ENCODE data around the gene PPP1R1A. TPM values are rescaled to one million over a fixed set of nuclear protein-coding genes. Genes with fewer than 3 reads are reported as not detected.
A peak's percentile ranks its signal among the peaks of the same experiment; 100 is the strongest.

PPP1R1A gene
- total and polyA plus RNA-seq, 12 donors: 0.14 to 32.5 (median 1.4) TPM; not detected in 1

DNA sequence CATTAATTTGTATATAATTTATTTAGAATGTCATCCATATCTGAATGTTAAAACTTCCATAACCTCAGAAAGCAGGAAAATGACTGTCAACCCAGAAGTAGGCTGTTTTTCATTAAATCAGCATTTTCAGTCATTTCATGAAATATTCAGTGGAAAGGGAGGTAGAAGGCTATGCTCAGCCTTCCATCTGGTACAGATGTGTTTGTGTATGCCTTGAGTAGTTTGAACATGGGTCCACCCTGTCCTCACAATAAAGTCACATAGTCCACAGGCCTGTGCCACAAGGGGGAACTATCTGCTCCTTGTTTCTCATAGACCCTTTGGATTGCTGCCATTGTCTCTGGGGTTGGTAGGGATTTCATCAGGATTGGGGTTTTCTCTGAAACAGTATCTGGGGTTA is 37.1 kb upstream of the PPP1R1A start:
- no peak overlapping the region for H3K27ac ChIP-seq
- intact Hi-C loops (cut with DNase I): no loop called here
- H3K36me3 ChIP-seq (replicated peaks in 1 of 2): no peaks in the 10 kb centered on the region
- TF ChIP-seq, protein P1, sequence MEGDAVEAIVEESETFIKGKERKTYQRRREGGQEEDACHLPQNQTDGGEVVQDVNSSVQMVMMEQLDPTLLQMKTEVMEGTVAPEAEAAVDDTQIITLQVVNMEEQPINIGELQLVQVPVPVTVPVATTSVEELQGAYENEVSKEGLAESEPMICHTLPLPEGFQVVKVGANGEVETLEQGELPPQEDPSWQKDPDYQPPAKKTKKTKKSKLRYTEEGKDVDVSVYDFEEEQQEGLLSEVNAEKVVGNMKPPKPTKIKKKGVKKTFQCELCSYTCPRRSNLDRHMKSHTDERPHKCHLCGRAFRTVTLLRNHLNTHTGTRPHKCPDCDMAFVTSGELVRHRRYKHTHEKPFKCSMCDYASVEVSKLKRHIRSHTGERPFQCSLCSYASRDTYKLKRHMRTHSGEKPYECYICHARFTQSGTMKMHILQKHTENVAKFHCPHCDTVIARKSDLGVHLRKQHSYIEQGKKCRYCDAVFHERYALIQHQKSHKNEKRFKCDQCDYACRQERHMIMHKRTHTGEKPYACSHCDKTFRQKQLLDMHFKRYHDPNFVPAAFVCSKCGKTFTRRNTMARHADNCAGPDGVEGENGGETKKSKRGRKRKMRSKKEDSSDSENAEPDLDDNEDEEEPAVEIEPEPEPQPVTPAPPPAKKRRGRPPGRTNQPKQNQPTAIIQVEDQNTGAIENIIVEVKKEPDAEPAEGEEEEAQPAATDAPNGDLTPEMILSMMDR (IDR thresholded peaks at IDR 0.05): no peak
- TF ChIP-seq POLR2A (IDR thresholded peaks at IDR 0.05): no peak
- DNase-seq: no peak
- peaks cover 13% of the 10 kb centered on the region for H3K27me3 ChIP-seq
- no peaks in the 10 kb centered on the region for H3K9me3 ChIP-seq (replicated peaks in 1 of 3)
- peaks cover 0 to 5% of the 10 kb centered on the region in 2 donors for H3K4me1 ChIP-seq (replicated peaks in 1 of 2)
- no peak overlapping the region for H3K4me3 ChIP-seq

DNA sequence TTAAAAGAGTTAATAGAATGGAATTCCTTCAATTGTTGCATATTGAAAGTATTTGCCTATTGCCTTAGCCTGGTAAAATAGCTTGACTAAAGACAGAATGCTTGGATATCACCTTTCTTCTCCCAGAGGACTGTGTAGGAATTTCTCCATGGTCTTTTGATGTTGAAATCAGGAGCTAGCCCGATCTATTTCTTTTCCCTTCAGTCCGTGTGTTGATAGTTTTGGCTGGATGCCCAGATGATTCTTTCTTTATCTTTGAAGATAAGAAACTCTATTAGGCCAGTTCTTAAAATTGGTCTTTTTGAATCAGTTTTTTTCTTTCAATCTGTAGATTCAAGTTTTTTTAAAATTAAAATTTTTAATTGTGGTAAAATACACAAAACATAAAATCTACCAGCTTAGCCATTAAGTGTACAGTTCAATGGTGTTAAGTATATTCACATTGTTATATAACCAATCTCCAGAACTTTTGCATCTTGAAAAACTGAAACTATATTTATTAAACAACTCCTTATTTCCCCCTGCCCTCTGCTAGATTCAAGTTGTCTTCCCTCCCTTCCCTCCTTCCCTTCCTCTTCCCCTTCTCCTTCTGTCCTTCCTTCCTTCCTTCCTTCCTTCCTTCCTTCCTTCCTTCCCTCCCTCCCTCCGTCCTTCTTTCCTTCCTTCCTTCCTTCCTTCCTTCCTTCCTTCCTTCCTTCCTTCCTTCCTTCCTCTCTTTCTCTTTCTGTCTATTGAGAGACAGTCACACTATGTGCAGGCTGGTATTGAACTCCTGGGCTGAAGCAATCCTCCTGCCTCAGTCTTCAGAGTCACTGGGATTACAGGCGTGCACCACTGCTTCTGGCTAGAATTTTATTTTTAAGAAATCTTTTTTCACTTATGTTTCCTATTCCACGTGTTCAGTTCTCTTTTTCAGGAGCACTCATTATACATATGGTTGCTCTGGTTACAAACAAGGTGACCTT is 36.1 kb upstream of the PPP1R1A start:
- Histone ChIP-seq H3K27ac (no peak overlapping the region), H3K4me1 (replicated peaks in 1 of 2) (peaks cover 0 to 5% of the 10 kb centered on the region in 2 donors), H3K4me3 (no peak overlapping the region), H3K9me3 (replicated peaks in 1 of 3) (no peaks in the 10 kb centered on the region), H3K27me3 (peaks cover 13% of the 10 kb centered on the region), H3K36me3 (replicated peaks in 1 of 2) (no peaks in the 10 kb centered on the region)
- intact Hi-C loops (cut with DNase I): no loop called here
- TF ChIP-seq POLR2A (IDR thresholded peaks at IDR 0.05): no peak
- TF ChIP-seq, protein P1 (IDR thresholded peaks at IDR 0.05): no peak
- WGBS, 4 donors: 39 to 48% (median 42%) methylated on average over 5 of the region's 5 CpGs
- DNase-seq: peak in 5 of 7 donors; percentile 21 to 51 (median 41)

DNA sequence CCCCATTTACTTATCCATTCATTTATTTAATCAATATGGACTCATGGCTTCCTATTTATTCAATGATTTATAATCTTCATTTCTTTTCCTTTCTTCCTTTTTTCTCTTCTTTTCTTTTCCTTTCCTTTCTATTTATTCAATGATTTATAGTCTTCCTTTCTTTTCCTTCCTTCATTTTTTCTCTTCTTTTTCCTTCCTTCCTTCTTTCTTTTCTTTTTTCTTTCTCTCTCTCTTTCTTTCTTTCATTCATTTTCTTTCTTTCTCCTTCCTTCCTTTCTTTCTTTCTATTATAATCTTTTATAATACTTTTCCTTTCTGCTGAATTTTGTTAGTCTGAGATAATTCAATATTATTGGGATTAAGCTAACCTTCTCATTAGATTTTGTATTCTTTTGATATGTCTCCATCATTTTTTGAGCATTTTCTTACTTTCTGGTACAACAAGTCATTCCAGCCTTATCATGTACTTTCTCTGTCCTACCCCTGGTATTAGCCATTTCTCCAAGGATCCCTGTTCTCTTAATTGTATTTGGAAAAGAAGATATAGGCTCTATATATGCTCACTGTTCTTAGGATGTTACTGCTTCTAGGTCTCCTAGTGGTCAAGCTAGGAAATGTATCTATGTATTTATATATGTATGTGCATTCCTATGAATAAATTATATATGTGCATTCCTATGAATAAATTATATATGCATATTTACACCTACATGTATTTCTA is 34.2 kb upstream of the PPP1R1A start:
- intact Hi-C loops (cut with DNase I): no loop called here
- no peak overlapping the region for H3K27ac ChIP-seq
- no peak for DNase-seq
- no peaks in the 10 kb centered on the region for H3K36me3 ChIP-seq (replicated peaks in 1 of 2)
- peaks cover 0 to 10% of the 10 kb centered on the region in 2 donors for H3K4me1 ChIP-seq (replicated peaks in 1 of 2)
- no peak overlapping the region for H3K4me3 ChIP-seq
- peaks cover 7% of the 10 kb centered on the region for H3K27me3 ChIP-seq
- H3K9me3 ChIP-seq (replicated peaks in 1 of 3): no peaks in the 10 kb centered on the region
- TF ChIP-seq, protein P1 (IDR thresholded peaks at IDR 0.05): no peak
- no peak for TF ChIP-seq POLR2A (IDR thresholded peaks at IDR 0.05)

DNA sequence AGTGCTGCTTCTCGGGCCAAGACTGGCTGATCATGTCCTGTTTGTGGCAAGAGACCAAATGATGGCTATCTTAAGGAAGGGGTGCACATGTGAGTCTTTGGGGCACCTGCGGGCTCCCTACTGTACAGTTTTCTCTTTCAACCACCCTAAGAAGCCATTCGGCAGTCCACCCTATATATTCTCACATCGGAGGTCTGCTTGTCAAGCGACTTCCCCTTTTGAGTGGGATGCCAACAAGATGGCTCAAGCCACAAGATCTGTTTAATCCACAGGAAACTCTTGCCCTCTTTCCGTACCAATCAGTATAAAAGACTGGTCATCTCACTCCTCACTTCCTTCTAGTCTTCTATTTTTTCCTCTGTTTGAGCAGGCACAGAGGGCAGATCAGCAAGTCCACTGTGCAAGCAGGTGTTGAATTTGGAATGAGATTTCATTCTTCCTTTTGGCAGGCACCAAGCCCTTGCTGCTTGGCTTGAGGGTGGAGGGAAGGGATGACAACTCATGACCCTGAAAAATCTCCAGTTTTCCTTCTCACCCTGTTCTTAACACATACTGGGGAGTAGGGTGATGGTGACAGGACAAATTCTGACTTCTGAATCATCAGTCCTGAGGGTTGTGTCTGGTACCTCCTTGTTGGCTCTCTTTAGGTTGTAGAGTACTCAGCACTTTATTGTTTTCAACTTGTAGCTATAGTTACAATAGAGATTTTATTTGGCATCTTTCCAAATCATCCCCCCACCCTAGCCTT is 28.6 kb upstream of the PPP1R1A start:
- peaks cover 0 to 5% of the 10 kb centered on the region in 2 donors for H3K4me1 ChIP-seq (replicated peaks in 1 of 2)
- intact Hi-C loops (cut with DNase I): no loop called here
- 55 to 62% (median 59%) methylated on average over 6 of the region's 6 CpGs for WGBS, 4 donors
- no peak overlapping the region for H3K4me3 ChIP-seq
- H3K27ac ChIP-seq: no peak overlapping the region
- no peaks in the 10 kb centered on the region for H3K36me3 ChIP-seq (replicated peaks in 1 of 2)
- no peak for DNase-seq
- H3K9me3 ChIP-seq (replicated peaks in 1 of 3): no peaks in the 10 kb centered on the region
- TF ChIP-seq, protein P1 (IDR thresholded peaks at IDR 0.05): no peak
- no peak for TF ChIP-seq POLR2A (IDR thresholded peaks at IDR 0.05)
- H3K27me3 ChIP-seq: peaks cover 16% of the 10 kb centered on the region
